Rectal smooth muscle tissue (tissue), 1 donor: ENCODE results near the gene BUB1.
"Not testable (repeated sequence)": the region's sequence is repeated elsewhere in the genome, so short reads cannot be mapped to it uniquely, and the experiment has no call there.

ENCODE experiments used
- H3K27ac ChIP-seq: one replicate; pipeline ENCODE4 v1.7.0; 2013; ENCODE audit warnings: low read depth, low read length, inconsistent platforms
- H3K27me3 ChIP-seq: one replicate; pipeline ENCODE4 v1.7.0; 2013; ENCODE audit warnings: low read length; ENCODE audit not compliant: control insufficient read depth, insufficient read depth
- H3K36me3 ChIP-seq: one replicate; pipeline ENCODE4 v1.7.0; 2013; ENCODE audit warnings: low read length; ENCODE audit not compliant: control insufficient read depth, insufficient read depth
- H3K4me1 ChIP-seq: one replicate; pipeline ENCODE4 v1.7.0; 2013; ENCODE audit warnings: low read length; ENCODE audit not compliant: control insufficient read depth, insufficient read depth
- H3K4me3 ChIP-seq: one replicate; pipeline ENCODE4 v1.7.0; 2013; ENCODE audit warnings: low read length
- H3K9ac ChIP-seq: one replicate; pipeline ENCODE4 v1.7.0; 2013; ENCODE audit warnings: low read length

BUB1 gene

DNA sequence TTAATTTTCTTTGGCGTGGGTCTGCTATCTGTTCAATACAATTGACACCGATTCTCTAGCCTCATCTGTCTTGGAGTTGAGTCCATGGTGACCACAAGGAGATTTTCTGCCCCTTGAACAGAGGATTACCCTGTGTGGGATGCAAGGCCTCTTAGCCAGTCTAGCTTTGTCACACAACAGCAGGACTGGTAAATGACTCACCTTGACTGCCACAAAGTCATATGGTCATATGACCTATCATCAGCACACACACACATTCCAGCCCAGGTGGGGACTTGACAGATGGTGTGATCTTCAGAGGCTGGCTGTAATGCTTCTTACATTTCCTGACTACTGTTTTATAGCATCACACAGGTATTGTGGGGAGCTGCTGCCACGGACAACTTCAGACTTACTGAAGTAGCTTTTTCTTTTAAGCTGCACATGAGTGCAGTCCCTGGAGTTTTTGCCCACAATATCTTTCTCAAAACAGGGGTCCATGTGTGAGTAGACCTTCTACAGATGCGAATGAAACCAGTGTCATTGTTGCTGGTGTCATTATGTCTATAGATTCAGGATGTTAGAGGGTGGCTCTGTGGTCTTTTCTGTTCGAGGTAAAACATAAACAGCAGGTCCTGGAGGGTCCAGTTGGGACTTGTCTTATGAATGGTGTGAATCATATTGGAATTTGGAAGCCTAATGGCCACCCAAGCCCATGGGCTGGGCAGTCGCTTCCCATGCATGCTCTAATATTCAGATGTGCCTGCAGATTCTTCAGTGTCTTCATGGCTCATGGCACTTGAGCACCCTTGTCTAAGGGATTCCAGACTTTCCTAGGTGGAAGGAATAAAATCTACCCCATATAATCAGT lies 35.9 kb upstream of the BUB1 start:
- Histone ChIP-seq H3K27me3 (no peaks in the 10 kb centered on the region), H3K27ac (no peak overlapping the region), H3K4me3 (no peak overlapping the region), H3K9ac (no peak overlapping the region), H3K4me1 (no peaks in the 10 kb centered on the region), H3K36me3 (no peaks in the 10 kb centered on the region)

DNA sequence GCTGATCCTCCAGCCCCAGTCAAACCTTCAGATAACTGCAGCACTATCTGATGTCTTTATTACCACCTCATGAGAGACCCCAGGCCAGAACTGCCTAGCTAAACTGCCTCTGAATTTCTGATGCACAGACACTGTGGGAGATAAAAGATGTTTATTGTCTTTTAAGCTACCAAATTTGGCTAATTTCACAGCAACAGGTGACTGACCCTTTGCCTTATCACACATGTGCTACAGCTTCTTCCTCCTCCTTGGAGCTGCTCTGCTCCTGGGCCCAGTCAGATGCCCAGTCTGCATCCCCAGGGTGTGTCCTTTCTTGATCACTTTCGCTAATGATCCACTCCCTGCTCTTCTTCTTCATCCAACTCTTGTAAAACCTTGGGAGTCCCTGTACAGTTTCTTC lies 34.9 kb upstream of the BUB1 start:
- Histone ChIP-seq H3K4me1 (no peaks in the 10 kb centered on the region), H3K27ac (no peak overlapping the region), H3K36me3 (no peaks in the 10 kb centered on the region), H3K27me3 (no peaks in the 10 kb centered on the region), H3K9ac (no peak overlapping the region), H3K4me3 (no peak overlapping the region)

DNA sequence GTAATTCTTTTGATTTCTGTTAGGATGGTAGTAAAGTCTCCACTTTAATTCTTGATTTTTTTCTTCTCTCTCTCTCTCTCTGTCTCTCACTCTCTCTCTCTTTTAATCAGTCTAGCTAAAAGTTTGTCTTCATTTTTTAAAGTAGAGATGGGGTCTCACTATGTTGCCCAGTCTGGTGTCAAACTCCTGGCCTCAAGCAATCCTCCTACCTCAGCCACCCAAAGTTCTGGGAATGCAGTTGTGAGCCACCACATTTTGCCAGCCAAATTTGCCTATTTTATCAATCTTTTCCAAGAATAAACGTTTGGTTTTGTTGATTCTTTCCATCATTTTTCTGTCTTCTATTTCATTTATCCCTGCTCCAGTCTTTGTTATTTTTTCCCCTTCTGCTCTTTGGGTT lies 30.6 kb upstream of the BUB1 start:
- no peak overlapping the region for H3K9ac ChIP-seq
- H3K27ac ChIP-seq = no peak overlapping the region
- H3K4me1 ChIP-seq = no peaks in the 10 kb centered on the region
- no peaks in the 10 kb centered on the region for H3K27me3 ChIP-seq
- no peaks in the 10 kb centered on the region for H3K36me3 ChIP-seq
- no peak overlapping the region for H3K4me3 ChIP-seq

DNA sequence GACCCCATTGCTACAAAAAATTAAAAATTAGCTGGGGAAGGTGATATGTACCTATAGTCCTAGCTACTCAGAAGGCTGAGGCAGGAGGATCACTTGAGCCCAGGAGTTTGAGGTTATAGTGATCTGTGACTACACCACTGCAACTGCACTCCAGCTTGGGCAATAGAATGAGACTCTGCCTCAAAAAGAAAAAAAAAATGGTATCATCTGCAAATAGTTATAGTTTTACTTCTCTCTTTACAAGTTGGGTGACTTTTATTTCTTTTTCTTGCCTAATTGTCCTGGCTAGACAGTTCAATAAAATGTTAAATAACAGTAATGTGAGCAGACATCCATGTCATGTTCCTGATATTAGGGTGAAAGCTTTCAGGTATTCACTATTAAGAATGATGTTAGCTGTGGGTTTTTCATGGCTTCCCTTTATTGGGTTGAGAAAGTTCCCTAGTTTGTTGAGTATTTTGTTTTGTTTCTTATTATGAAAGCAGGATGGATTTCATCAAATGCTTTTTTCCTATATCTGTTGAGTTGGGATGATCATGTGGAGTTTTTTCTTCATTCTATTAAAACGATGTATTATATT lies 29.6 kb upstream of the BUB1 start:
- no peak overlapping the region for H3K9ac ChIP-seq
- no peak overlapping the region for H3K27ac ChIP-seq
- H3K27me3 ChIP-seq = no peaks in the 10 kb centered on the region
- no peak overlapping the region for H3K4me3 ChIP-seq
- no peaks in the 10 kb centered on the region for H3K36me3 ChIP-seq
- no peaks in the 10 kb centered on the region for H3K4me1 ChIP-seq

DNA sequence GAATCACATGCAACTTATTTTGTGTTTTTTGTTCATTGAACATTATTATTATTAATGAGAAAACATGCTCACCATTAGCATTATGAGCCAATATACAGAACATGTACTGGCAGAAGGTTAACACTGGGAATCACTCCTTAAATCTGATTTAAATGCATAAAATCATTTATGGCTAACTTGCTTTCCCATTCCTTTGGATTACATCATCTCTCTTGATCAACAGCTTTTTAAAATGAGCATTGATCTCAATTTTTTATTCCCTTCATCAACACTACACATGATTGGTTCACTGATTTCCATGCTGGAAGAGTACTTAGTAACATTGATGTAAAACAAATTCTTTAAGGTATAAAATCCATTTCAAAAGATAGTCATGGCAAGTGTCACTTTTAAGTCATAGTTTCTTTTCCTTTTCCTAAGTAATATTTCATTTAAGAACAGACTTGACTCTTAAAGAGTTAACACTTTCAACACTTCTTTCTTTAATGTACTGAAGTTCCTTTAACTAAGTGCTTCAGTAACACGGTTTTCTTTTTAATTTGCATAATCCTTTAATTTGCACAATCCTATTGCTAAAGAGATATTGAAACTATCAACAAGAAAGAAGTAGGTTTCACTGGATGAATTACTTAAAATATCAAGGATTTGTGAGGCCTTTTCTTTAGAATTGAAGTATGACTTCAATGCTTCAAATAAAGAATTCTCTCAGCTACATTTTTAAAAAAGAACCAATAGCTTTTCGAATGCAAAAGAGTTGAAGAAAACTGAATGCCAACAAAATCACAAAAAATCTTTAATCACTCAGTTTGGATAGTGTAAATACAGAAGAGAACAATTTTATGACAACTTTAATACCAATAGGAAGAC lies 24.9 kb upstream of the BUB1 start:
- H3K9ac ChIP-seq = no peak overlapping the region
- no peak overlapping the region for H3K4me3 ChIP-seq
- no peaks in the 10 kb centered on the region for H3K27me3 ChIP-seq
- H3K4me1 ChIP-seq = no peaks in the 10 kb centered on the region
- H3K27ac ChIP-seq = no peak overlapping the region
- H3K36me3 ChIP-seq = no peaks in the 10 kb centered on the region

DNA sequence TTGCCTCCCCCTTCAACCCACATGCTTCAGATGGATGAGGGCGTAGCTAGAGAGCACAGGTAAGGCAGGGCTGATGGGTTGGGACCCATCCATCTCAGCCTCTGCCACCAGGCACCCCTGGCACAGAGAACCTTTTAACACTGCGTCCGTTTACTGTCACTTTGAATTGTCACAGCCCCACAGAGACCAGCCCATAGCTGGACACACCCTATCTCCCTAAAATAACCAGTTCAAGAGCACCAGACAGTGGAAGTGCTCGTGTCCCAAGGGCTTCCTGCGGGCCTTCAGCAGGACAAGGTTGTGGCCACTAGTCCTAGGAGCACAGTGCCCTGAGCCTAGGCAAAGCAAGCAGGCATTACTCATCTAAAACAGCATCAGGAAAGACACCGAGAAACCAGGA lies 20.4 kb upstream of the BUB1 start:
- H3K27me3 ChIP-seq, H3K9ac ChIP-seq, H3K27ac ChIP-seq, H3K4me3 ChIP-seq, H3K36me3 ChIP-seq, H3K4me1 ChIP-seq: not testable (repeated sequence)

DNA sequence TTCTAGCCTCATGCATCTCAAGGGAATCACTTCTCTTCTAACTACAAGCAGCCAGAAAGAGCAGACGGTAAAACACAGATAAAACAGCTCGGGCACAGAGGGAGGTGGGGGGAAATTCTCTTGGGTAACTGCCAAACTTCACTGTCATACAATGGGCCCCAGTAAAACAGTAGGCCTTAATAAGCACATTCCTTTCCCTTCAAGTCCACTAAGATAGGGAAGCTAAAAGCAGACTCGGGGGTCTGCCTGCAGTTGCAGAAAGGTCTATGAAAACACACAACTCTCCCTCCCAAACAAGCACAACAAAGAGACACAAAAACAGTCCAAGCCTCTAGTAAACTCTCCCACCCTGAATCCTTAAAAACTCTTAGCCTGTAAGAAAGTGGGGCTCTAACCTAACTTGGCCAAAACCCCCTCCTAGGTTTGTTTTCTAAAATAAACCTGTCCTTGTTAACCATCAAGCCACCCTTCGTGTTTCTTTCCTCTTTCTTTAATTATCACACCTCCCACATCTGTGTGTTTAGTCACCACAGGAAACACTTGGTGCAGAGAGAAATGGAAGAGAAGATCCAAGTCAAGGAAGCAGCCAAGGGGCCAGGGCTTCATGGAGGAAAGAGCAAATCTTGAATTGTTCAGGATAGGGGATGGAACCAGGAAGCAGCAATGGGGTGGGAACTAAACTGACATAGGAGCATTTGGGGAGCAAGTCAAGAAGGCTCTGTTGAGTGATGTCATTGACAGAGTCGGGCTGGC lies 17.5 kb upstream of the BUB1 start:
- H3K27me3 ChIP-seq, H3K4me3 ChIP-seq, H3K36me3 ChIP-seq, H3K4me1 ChIP-seq, H3K9ac ChIP-seq, H3K27ac ChIP-seq: not testable (repeated sequence)

DNA sequence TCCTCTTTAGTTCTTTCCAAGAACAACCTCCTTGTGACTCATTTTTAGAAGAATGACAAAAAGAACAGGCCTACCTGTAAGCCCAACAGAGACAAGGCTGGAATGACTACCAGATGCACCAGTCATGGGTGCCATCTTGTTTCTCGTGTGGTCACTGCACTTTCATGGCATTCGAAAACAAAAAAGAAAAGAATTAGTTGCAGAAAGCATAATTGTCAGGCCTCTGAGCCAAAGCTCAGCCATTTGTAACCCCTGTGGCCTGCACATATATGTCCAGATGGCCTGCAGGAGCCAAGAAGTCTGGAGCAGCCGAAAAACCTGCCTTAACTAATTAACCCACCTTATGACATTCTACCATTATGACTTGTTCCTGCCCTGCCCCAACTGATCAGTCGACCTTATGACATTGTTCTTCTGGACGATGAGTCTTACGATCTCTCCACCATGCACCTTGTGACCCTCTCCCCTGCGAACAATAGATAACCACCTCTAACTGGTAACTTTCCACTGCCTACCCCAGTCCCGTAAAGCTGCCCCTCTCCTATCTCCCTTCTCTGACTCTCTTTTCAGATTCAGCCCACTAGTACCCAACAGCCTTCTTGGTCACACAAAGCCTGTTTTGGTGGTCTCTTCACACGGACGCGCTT lies 13.9 kb upstream of the BUB1 start:
- no peak overlapping the region for H3K27ac ChIP-seq
- no peaks in the 10 kb centered on the region for H3K36me3 ChIP-seq
- no peaks in the 10 kb centered on the region for H3K27me3 ChIP-seq
- no peaks in the 10 kb centered on the region for H3K4me1 ChIP-seq
- no peak overlapping the region for H3K4me3 ChIP-seq
- H3K9ac ChIP-seq = no peak overlapping the region

DNA sequence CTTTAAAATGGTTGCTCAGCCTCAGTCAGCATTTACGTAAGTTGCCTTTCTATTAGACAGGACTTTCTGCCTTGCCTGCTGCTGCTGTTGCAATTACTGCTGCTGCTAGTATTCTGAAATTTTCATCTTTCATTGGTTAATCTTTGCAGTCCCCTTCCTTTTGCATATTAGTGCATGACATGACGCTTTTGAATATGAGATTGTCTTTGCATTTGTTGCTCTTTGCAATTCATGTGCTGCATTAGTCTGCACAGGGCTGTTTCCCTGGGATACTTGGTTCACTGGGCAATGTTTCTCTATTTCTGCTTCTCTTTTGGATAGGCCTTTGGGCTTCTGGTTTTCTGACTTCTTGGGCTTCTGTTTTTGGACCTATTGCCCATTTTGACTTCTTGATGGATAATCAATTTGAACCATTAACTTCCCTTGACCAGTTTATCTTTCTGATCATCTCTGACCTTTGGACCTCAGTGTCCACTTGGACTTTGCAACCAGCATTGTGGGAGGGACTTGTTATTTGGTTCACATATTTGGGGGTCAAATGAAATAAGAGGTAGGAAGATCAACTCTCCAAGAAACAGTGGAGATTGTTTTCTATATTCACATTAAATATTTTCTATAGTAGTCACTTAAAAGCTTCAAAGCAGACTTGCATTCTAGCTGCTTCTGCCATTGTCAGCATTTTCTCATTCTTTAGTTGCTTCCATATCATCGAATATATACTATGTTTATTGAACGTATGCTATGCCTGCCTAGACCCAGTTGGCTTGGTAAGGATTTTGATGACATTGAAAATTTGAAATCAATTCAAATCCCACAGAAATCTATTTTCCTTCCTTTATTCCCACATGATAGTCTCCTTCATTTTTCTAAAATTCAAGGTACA lies 12.5 kb upstream of the BUB1 start:
- H3K36me3 ChIP-seq = no peaks in the 10 kb centered on the region
- H3K4me1 ChIP-seq = no peaks in the 10 kb centered on the region
- H3K27me3 ChIP-seq = no peaks in the 10 kb centered on the region
- H3K4me3 ChIP-seq = no peak overlapping the region
- H3K27ac ChIP-seq = no peak overlapping the region
- no peak overlapping the region for H3K9ac ChIP-seq

DNA sequence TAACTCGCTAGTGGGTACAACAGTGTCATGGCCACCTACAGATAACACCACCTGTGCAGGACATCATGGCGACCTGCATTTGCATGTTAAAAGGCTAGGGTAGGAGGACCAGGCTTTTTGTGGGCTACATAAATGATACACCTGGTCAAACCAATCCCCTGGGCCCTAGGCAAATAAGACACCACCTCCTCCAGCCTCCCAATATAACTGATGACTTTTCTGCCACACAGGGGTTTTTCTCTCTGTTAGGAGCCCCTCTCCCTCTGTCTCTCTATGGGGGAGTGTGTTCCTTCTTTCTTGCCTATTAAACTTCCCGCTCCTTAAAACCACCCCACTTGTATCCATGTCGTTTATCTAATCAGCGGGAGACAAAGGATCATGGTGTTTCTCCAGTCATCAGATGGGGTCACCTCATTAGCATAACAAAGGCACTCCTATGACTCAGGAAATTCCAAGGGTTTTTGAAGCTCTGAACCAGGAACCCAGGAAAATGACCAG lies 10.8 kb upstream of the BUB1 start:
- no peak overlapping the region for H3K4me3 ChIP-seq
- no peak overlapping the region for H3K9ac ChIP-seq
- H3K4me1 ChIP-seq = no peaks in the 10 kb centered on the region
- no peaks in the 10 kb centered on the region for H3K27me3 ChIP-seq
- H3K27ac ChIP-seq = no peak overlapping the region
- H3K36me3 ChIP-seq = no peaks in the 10 kb centered on the region
